Hepatocyte (in vitro differentiated cells): ENCODE measurements around the gene NEDD4L. TPM values are rescaled to one million over a fixed set of nuclear protein-coding genes. Genes with fewer than 3 reads are reported as not detected.

Experiments
- DNase-seq: peaks from one replicate; pipeline ENCODE4 v3.0.0-alpha.2; 2016; ENCODE audit warnings: low spot score
- H2AFZ ChIP-seq: fragments of 200-600 bp; sonication (generic); 2 replicates; pipeline ENCODE4 v1.6.0; 2016; ENCODE audit warnings: antibody characterized with exemption, mild to moderate bottlenecking
- H3K27ac ChIP-seq: fragments of 200-600 bp; sonication (generic); 2 replicates; pipeline ENCODE4 v1.5.1; 2016; ENCODE audit warnings: mild to moderate bottlenecking
- H3K27me3 ChIP-seq: fragments of 200-600 bp; sonication (generic); 2 replicates; pipeline ENCODE4 v1.6.1; 2016
- H3K36me3 ChIP-seq: fragments of 200-600 bp; sonication (generic); replicated peaks from 2 replicates; pipeline ENCODE4 v1.5.1; 2016; ENCODE audit warnings: low read depth; ENCODE audit not compliant: insufficient read depth
- H3K4me1 ChIP-seq: fragments of 200-600 bp; sonication (generic); 2 replicates; pipeline ENCODE4 v1.5.1; 2016; ENCODE audit warnings: mild to moderate bottlenecking, moderate library complexity; ENCODE audit not compliant: insufficient read depth
- H3K4me2 ChIP-seq: fragments of 200-600 bp; sonication (generic); 2 replicates; pipeline ENCODE4 v1.6.0; 2016
- H3K4me3 ChIP-seq: fragments of 200-600 bp; sonication (generic); 2 replicates; pipeline ENCODE4 v1.5.1; 2016; ENCODE audit warnings: mild to moderate bottlenecking
- H3K79me2 ChIP-seq: fragments of 200-600 bp; sonication (generic); 2 replicates; pipeline ENCODE4 v1.6.0; 2017; ENCODE audit warnings: mild to moderate bottlenecking
- H3K9me2 ChIP-seq: fragments of 200-600 bp; sonication (generic); replicated peaks from 2 replicates; pipeline ENCODE4 v1.6.0; 2017; ENCODE audit warnings: mild to moderate bottlenecking; ENCODE audit not compliant: insufficient read depth
- H3K9me3 ChIP-seq: fragments of 200-600 bp; sonication (generic); 2 replicates; pipeline ENCODE4 v1.5.1; 2016; ENCODE audit warnings: low read depth, mild to moderate bottlenecking
- H4K20me1 ChIP-seq: fragments of 200-600 bp; sonication (generic); 2 replicates; pipeline ENCODE4 v1.6.0; 2016; ENCODE audit warnings: mild to moderate bottlenecking; ENCODE audit not compliant: insufficient read depth, poor library complexity, severe bottlenecking
- EZH2 ChIP-seq: fragments of 200-600 bp; sonication (generic); IDR thresholded peaks from 2 replicates; pipeline ENCODE4 v1.6.1; 2016; ENCODE audit warnings: antibody characterized with exemption, mild to moderate bottlenecking, borderline replicate concordance
- EZH2phosphoT487 ChIP-seq: fragments of 200-600 bp; sonication (generic); IDR thresholded peaks from one replicate; pipeline ENCODE4 v1.6.1; 2018; ENCODE audit warnings: antibody characterized with exemption, mild to moderate bottlenecking, low read depth, moderate library complexity; ENCODE audit not compliant: unreplicated experiment, severe bottlenecking
- WGBS: methylation state at CpG from one replicate; pipeline ENCODE4 v1.1.6; 2016; ENCODE audit warnings: low lambda C conversion rate; ENCODE audit errors: missing lambda C conversion rate; 5-methylcytosine and 5-hydroxymethylcytosine counted together
- polyA plus RNA-seq: library from polyadenylated mRNA; unstranded; fragments of >200 nt; fragmentation: Nextera tagmentation; extraction: Ambion mirVana; gene quantifications from 2 replicates; pipeline ENCODE4 v1.2.1, GENCODE V29; 2016
- total RNA-seq: library from RNA; depleted of rRNA; stranded (reverse); fragments of >200 nt; gene quantifications from 2 replicates; pipeline ENCODE4 v1.2.3, GENCODE V29; 2014
- TF ChIP-seq, protein P1 (sequence below): fragments of 200-600 bp; sonication (generic); IDR thresholded peaks from 2 replicates; pipeline ENCODE4 v1.5.1; 2016; ENCODE audit warnings: antibody characterized with exemption, mild to moderate bottlenecking; ENCODE audit not compliant: poor library complexity

Gene NEDD4L
- total and polyA plus RNA-seq, 2 experiments from 2014 or later, result 104 to 140 TPM

DNA sequence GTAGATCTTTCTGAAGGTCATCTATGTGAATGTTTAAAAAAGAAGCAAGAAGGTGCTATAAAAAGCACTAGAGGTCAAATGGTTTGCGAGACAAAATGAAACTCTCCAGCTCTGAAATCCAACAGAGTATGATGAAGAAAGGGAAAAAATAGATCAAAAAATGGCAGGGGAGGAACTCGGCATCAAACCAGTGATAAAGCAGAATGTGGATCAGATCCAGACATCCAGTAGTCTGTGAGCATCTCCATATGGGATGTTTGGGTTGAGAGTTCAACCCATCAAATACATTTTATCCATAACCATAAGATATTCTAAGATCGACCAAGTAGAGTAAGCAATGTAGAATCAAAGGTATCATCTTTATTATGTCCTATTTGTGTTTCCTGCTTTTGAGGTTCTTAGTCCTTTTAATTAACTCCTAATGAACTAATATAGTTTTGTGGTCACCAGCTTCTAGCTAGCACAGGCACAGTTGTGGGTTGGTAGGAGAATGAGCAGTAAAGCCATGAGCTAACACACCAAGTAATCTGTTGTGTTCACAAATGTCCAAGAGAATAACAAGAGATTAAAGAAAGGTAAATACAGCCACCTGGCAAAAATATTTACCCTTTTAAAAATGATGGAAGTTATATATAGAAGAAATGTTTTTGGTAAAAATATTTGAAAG is 160.9 kb downstream of the NEDD4L start:
- Histone ChIP-seq H2AFZ (no peak overlapping the region), H3K27ac (no peak overlapping the region), H3K4me3 (no peak overlapping the region), H3K9me3 (no peaks in the 10 kb centered on the region), H3K4me1 (peaks cover 30% of the 10 kb centered on the region), H3K27me3 (no peaks in the 10 kb centered on the region), H3K36me3 (no peaks in the 10 kb centered on the region), H3K9me2 (no peaks in the 10 kb centered on the region), H3K4me2 (no peak overlapping the region), H4K20me1 (peaks cover 12% of the 10 kb centered on the region), H3K79me2 (peaks cover 95% of the 10 kb centered on the region)
- no peak for DNase-seq
- TF ChIP-seq, protein P1, sequence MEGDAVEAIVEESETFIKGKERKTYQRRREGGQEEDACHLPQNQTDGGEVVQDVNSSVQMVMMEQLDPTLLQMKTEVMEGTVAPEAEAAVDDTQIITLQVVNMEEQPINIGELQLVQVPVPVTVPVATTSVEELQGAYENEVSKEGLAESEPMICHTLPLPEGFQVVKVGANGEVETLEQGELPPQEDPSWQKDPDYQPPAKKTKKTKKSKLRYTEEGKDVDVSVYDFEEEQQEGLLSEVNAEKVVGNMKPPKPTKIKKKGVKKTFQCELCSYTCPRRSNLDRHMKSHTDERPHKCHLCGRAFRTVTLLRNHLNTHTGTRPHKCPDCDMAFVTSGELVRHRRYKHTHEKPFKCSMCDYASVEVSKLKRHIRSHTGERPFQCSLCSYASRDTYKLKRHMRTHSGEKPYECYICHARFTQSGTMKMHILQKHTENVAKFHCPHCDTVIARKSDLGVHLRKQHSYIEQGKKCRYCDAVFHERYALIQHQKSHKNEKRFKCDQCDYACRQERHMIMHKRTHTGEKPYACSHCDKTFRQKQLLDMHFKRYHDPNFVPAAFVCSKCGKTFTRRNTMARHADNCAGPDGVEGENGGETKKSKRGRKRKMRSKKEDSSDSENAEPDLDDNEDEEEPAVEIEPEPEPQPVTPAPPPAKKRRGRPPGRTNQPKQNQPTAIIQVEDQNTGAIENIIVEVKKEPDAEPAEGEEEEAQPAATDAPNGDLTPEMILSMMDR, result no peak
- TF ChIP-seq EZH2phosphoT487, result no peak
- no peak for TF ChIP-seq EZH2
- 89% methylated on average over 3 of the region's 3 CpGs for WGBS

DNA sequence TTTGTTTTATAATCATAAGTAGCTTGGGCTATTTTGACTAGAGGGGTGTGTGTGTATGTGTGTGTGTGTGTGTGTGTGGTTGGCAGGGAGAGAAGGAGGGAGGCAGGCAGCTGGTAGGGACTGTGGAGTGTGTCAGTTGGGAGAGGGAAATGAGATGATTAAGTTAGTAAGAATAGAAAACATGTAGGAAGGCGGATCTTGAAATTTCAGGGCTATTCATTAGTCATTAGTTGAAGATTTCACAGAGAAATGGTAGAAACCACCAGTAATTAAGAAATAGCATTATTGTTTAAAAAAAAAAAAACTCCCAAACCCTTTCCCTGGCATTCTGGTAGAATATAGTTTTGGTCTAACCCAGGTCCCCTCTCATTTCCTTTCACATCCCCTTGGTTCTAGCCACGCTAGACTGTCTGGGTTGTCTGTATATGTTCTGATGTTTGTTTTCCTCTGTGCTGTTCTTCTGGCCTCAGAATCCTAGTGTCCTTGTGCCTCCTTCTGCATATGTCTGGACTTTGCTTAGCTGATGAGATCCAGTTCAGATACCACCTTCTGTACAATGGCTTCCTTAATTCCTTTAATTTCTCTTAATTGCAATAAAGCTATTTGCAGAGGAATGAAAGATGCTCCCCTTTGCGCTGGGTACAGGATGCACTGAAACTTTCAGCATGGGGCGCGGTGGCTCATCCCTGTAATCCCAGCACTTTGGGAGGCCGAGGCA is 161.6 kb downstream of the NEDD4L start:
- Histone ChIP-seq H3K4me2 (no peak overlapping the region), H3K4me1 (peaks cover 30% of the 10 kb centered on the region), H3K27me3 (no peaks in the 10 kb centered on the region), H3K9me3 (no peaks in the 10 kb centered on the region), H3K4me3 (no peak overlapping the region), H3K36me3 (no peaks in the 10 kb centered on the region), H4K20me1 (peaks cover 12% of the 10 kb centered on the region), H3K79me2 (peaks cover 94% of the 10 kb centered on the region), H3K27ac (no peak overlapping the region), H2AFZ (no peak overlapping the region), H3K9me2 (no peaks in the 10 kb centered on the region)
- TF ChIP-seq EZH2 (no peak), EZH2phosphoT487 (no peak)
- TF ChIP-seq, protein P1, result no peak
- DNase-seq, result no peak
- WGBS, result 90% methylated on average over 6 of the region's 6 CpGs

DNA sequence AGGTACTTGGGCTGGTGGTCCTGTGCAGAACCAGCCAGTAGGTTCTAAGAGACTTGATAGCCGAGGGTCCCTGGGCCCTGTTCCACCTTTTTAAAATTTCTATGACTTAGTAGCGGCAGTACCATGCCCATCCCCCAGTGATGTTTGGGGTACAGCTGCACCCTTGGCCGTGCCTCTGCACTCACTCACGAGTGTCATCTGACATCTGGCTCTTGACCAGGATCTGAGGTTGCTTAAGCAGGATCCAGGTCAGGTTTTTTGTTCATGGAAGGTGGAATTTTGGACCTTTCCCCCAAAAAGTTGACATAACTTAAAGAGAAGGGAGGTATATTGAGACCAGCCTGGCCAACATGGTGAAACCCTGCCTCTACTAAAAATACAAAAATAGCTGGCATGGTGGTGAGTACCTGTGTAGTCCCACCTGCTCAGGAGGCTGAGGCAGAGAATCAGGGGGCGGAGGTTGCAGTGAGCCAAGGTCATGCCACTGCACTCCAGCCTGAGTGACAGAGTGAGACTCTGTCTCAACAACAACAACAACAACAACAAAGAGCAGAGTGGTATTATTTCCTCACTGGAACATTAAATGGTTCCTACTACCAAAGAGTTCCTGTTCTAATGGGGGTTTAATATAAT is 163.6 kb downstream of the NEDD4L start:
- no peak overlapping the region for H2AFZ ChIP-seq
- no peak for TF ChIP-seq EZH2phosphoT487
- TF ChIP-seq, protein P1, result no peak
- no peak for TF ChIP-seq EZH2

More for the DNA sequence above, 163.6 kb downstream of the NEDD4L start:
- H3K27me3 ChIP-seq, result no peaks in the 10 kb centered on the region
- no peak overlapping the region for H3K4me3 ChIP-seq
- no peak for DNase-seq
- no peak overlapping the region for H3K27ac ChIP-seq
- 90% methylated on average over 5 of the region's 5 CpGs for WGBS
- peaks cover 26% of the 10 kb centered on the region for H3K4me1 ChIP-seq
- peaks cover 91% of the 10 kb centered on the region for H3K79me2 ChIP-seq
- H3K36me3 ChIP-seq, result no peaks in the 10 kb centered on the region
- no peaks in the 10 kb centered on the region for H3K9me2 ChIP-seq
- H3K4me2 ChIP-seq, result no peak overlapping the region
- no peaks in the 10 kb centered on the region for H3K9me3 ChIP-seq
- H4K20me1 ChIP-seq, result peaks cover 9% of the 10 kb centered on the region
